ENCODE results near the gene TMPRSS3.

TMPRSS3 gene

GRCh38 chr21:42426876-42427480 is 31.1 kb upstream of the TMPRSS3 start:
- Histone ChIP-seq H3K27me3 (ENCODE audit: low read depth, low read length) (no peaks in the 10 kb centered on the region), H3K4me1 (ENCODE audit: control insufficient read depth in 1 of 2, insufficient read depth in 2 of 2, low read length in 2 of 2) (no peaks in the 10 kb centered on the region)

DNA sequence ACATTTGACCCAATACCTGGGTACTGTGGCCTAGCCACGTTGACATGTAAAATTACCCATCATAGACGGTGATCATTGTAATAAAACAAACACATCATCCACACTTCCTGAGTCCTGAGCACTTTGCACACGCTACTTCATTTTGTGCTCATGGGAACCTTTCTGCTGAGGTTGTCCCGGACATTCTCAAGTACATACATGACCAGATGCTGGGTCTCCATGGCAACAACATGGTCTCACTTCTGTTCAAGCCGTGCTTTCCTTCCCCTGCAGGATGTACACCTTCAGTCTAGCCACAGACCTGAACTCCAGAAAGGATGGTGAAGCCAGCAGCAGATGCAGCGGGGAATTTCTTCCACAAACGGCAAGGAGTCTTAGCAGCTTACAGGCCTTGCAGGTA is 30.6 kb upstream of the TMPRSS3 start:
- H3K27me3 ChIP-seq (ENCODE audit: low read depth, low read length), result no peaks in the 10 kb centered on the region
- H3K9me3 ChIP-seq (ENCODE audit: control insufficient read depth in 1 of 2, low read length in 2 of 2), result peaks cover 0 to 2% of the 10 kb centered on the region in 2 donors
- H3K4me3 ChIP-seq (ENCODE audit: low read depth in 1 of 2, low read length in 2 of 2), result no peak overlapping the region
- no peaks in the 10 kb centered on the region for H3K4me1 ChIP-seq (ENCODE audit: control insufficient read depth in 1 of 2, insufficient read depth in 2 of 2, low read length in 2 of 2)
- H3K27ac ChIP-seq (ENCODE audit: low read length), result no peak overlapping the region
- no peaks in the 10 kb centered on the region for H3K36me3 ChIP-seq (ENCODE audit: control insufficient read depth in 1 of 2, insufficient read depth in 2 of 2, low read length in 2 of 2)

More at GRCh38 chr21:42426876-42427480, 31.1 kb upstream of the TMPRSS3 start:
- no peak overlapping the region for H3K27ac ChIP-seq (ENCODE audit: low read length)
- H3K36me3 ChIP-seq (ENCODE audit: control insufficient read depth in 1 of 2, insufficient read depth in 2 of 2, low read length in 2 of 2), result no peaks in the 10 kb centered on the region
- H3K4me3 ChIP-seq (ENCODE audit: low read depth in 1 of 2, low read length in 2 of 2), result no peak overlapping the region
- H3K9me3 ChIP-seq (ENCODE audit: control insufficient read depth in 1 of 2, low read length in 2 of 2), result peaks cover 0 to 1% of the 10 kb centered on the region in 2 donors

DNA sequence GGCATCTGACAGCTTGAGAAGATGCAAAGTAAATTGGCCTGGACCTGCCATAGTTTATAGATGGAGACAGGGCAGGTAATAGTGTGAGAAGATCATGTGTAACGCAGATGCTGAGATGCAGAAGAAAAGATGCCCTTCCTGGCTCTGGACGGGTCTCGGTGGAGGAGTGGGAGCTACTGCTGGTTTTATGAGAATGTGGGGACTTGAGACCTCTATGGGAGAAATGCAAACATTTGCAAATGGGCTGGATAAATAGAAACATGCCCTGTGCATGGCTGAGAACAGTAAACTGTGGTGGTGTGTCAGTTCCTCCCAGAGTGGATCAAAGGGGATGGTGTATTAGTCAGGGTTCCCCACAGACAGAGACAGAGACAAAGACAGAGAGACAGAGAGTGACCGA is 29.7 kb upstream of the TMPRSS3 start:
- Histone ChIP-seq H3K4me3 (ENCODE audit: low read depth in 1 of 2, low read length in 2 of 2) (no peak overlapping the region), H3K36me3 (ENCODE audit: control insufficient read depth in 1 of 2, insufficient read depth in 2 of 2, low read length in 2 of 2) (no peaks in the 10 kb centered on the region), H3K9me3 (ENCODE audit: control insufficient read depth in 1 of 2, low read length in 2 of 2) (peaks cover 0 to 6% of the 10 kb centered on the region in 2 donors), H3K27ac (ENCODE audit: low read length) (no peak overlapping the region), H3K4me1 (ENCODE audit: control insufficient read depth in 1 of 2, insufficient read depth in 2 of 2, low read length in 2 of 2) (no peaks in the 10 kb centered on the region), H3K27me3 (ENCODE audit: low read depth, low read length) (no peaks in the 10 kb centered on the region)

DNA sequence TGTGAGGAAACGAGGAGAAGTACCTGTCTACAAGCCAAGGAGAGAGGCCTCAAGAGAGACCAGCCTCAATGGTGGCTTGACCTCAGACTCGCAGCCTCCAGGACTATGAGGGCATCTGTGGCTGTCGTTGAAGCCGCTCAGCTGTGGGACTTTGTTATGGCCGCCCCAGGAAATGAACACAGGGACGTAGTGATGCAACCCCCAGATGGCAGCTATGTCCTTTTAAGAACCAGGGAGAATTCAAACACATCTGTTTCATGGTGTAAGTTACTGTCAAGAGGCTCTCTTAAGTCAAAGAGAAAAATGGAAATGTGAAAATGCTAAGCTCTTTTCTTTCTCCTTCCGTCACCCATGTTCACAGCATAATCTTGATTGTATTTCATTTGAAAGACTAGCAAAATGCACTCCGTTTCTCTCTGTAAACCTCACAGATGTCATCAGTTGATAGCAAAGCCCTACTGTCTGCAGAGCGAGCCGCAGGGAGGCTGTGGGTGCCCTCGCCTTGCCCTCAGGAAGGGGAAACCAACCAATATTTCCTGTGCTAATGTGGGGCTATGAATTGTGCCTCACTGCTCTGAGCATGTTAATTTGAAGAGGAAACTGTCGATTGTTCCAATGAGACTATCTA is 29.2 kb upstream of the TMPRSS3 start:
- Histone ChIP-seq H3K27ac (ENCODE audit: low read length) (no peak overlapping the region), H3K4me1 (ENCODE audit: control insufficient read depth in 1 of 2, insufficient read depth in 2 of 2, low read length in 2 of 2) (no peaks in the 10 kb centered on the region), H3K4me3 (ENCODE audit: low read depth in 1 of 2, low read length in 2 of 2) (no peak overlapping the region), H3K27me3 (ENCODE audit: low read depth, low read length) (no peaks in the 10 kb centered on the region), H3K36me3 (ENCODE audit: control insufficient read depth in 1 of 2, insufficient read depth in 2 of 2, low read length in 2 of 2) (no peaks in the 10 kb centered on the region), H3K9me3 (ENCODE audit: control insufficient read depth in 1 of 2, low read length in 2 of 2) (peaks cover 0 to 6% of the 10 kb centered on the region in 2 donors)

DNA sequence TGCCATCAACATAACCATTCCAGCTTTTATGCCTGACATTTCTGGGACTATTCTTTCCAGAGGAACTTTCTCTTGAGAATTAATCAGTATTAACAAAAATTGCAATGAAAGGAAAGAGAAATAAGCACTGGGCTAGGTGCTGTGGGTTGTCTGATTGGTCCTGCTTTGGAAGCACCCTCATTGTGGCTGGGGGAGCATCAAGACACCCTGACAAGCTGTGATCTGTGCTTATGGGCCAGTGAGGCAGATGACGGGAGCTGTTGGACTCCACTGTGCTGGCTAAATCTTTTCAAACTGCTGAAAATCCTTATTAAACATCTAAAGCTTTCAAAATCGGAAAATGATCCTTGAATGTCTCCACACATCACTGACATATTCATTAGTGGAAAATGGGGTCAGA is 27.8 kb upstream of the TMPRSS3 start:
- H3K27me3 ChIP-seq (ENCODE audit: low read depth, low read length), result no peaks in the 10 kb centered on the region
- peaks cover 0 to 6% of the 10 kb centered on the region in 2 donors for H3K9me3 ChIP-seq (ENCODE audit: control insufficient read depth in 1 of 2, low read length in 2 of 2)
- no peak overlapping the region for H3K4me3 ChIP-seq (ENCODE audit: low read depth in 1 of 2, low read length in 2 of 2)
- no peaks in the 10 kb centered on the region for H3K36me3 ChIP-seq (ENCODE audit: control insufficient read depth in 1 of 2, insufficient read depth in 2 of 2, low read length in 2 of 2)
- no peaks in the 10 kb centered on the region for H3K4me1 ChIP-seq (ENCODE audit: control insufficient read depth in 1 of 2, insufficient read depth in 2 of 2, low read length in 2 of 2)
- no peak overlapping the region for H3K27ac ChIP-seq (ENCODE audit: low read length)

- no peak overlapping the region for H3K4me3 ChIP-seq (ENCODE audit: low read depth in 1 of 2, low read length in 2 of 2)
- no peaks in the 10 kb centered on the region for H3K27me3 ChIP-seq (ENCODE audit: low read depth, low read length)
- H3K9me3 ChIP-seq (ENCODE audit: control insufficient read depth in 1 of 2, low read length in 2 of 2), result peaks cover 0 to 6% of the 10 kb centered on the region in 2 donors
- H3K4me1 ChIP-seq (ENCODE audit: control insufficient read depth in 1 of 2, insufficient read depth in 2 of 2, low read length in 2 of 2), result no peaks in the 10 kb centered on the region
- H3K27ac ChIP-seq (ENCODE audit: low read length), result no peak overlapping the region
- no peaks in the 10 kb centered on the region for H3K36me3 ChIP-seq (ENCODE audit: control insufficient read depth in 1 of 2, insufficient read depth in 2 of 2, low read length in 2 of 2)
Observed at GRCh38 chr21:42423197-42423675, 27.4 kb upstream of the TMPRSS3 start.

- H3K27me3 ChIP-seq (ENCODE audit: low read depth, low read length), result no peaks in the 10 kb centered on the region
- no peak overlapping the region for H3K27ac ChIP-seq (ENCODE audit: low read length)
- no peaks in the 10 kb centered on the region for H3K36me3 ChIP-seq (ENCODE audit: control insufficient read depth in 1 of 2, insufficient read depth in 2 of 2, low read length in 2 of 2)
- H3K4me3 ChIP-seq (ENCODE audit: low read depth in 1 of 2, low read length in 2 of 2), result no peak overlapping the region
- no peaks in the 10 kb centered on the region for H3K4me1 ChIP-seq (ENCODE audit: control insufficient read depth in 1 of 2, insufficient read depth in 2 of 2, low read length in 2 of 2)
- H3K9me3 ChIP-seq (ENCODE audit: control insufficient read depth in 1 of 2, low read length in 2 of 2), result peaks cover 0 to 6% of the 10 kb centered on the region in 2 donors
Observed at GRCh38 chr21:42421018-42421793, 25.4 kb upstream of the TMPRSS3 start.

DNA sequence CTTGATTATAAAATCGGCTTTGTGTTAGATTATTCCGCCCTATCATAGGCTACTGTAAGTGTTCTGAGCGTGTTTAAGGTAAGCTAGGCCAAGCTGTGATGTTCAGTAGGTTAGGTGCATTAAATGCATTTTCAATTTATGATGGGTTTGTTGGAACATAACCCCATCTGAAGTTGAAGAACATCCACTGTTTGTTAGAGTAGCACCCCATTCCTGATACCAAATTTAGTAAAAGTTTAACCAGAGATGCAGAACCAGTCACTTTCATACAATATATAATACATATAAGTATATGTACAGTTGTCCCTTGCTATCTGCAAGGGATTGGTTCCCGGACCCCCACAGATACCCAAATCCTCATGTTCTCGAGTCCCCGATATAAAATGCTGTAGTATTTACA is 24.0 kb upstream of the TMPRSS3 start:
- H3K27me3 ChIP-seq (ENCODE audit: low read depth, low read length), result no peaks in the 10 kb centered on the region

DNA sequence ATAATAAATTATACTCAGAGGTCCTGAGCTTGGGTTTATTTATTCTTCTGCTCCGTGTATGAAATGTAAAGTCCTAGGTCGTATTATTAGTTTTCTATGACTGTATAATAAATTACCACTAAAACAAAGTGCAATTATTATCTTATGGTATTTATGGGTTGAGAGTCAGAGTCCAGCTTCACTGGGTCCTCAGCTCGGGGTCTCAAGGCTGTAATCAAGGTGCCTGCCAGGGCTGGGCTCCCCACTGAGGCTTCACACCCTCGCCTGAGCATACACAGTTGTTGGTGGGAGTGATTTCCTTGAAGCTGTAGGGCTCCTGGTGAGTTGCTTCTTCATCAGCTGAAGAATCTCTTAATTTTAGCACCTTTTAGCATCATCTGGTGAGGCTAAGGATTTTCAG is 23.0 kb upstream of the TMPRSS3 start:
- Histone ChIP-seq H3K27ac (ENCODE audit: low read length) (no peak overlapping the region), H3K36me3 (ENCODE audit: control insufficient read depth in 1 of 2, insufficient read depth in 2 of 2, low read length in 2 of 2) (no peaks in the 10 kb centered on the region), H3K4me1 (ENCODE audit: control insufficient read depth in 1 of 2, insufficient read depth in 2 of 2, low read length in 2 of 2) (no peaks in the 10 kb centered on the region), H3K27me3 (ENCODE audit: low read depth, low read length) (no peaks in the 10 kb centered on the region), H3K9me3 (ENCODE audit: control insufficient read depth in 1 of 2, low read length in 2 of 2) (peaks cover 0 to 6% of the 10 kb centered on the region in 2 donors), H3K4me3 (ENCODE audit: low read depth in 1 of 2, low read length in 2 of 2) (no peak overlapping the region)

More for the DNA sequence above, 24.0 kb upstream of the TMPRSS3 start:
- no peak overlapping the region for H3K4me3 ChIP-seq (ENCODE audit: low read depth in 1 of 2, low read length in 2 of 2)
- H3K9me3 ChIP-seq (ENCODE audit: control insufficient read depth in 1 of 2, low read length in 2 of 2), result peaks cover 0 to 6% of the 10 kb centered on the region in 2 donors
- no peak overlapping the region for H3K27ac ChIP-seq (ENCODE audit: low read length)
- H3K4me1 ChIP-seq (ENCODE audit: control insufficient read depth in 1 of 2, insufficient read depth in 2 of 2, low read length in 2 of 2), result no peaks in the 10 kb centered on the region
- no peaks in the 10 kb centered on the region for H3K36me3 ChIP-seq (ENCODE audit: control insufficient read depth in 1 of 2, insufficient read depth in 2 of 2, low read length in 2 of 2)

DNA sequence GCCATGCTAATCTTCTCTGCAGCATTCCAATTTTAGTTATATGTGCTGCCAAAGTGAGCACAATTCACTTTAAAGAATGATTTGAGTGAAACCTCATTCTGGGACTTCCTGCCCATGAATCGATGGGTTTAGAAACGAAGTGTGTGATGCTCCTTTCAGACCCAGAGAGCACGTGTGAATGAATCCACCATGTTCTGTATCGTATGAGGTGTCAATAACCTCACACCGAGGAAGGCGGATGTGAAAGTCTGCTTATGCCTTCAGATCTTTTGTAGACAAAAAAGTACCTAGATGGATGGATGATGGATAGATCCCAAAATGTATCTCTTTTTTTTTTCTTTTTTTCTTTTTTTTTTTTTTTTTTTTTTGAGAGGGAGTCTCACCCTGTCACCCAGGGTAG is 21.7 kb upstream of the TMPRSS3 start:
- Histone ChIP-seq H3K4me1 (ENCODE audit: control insufficient read depth in 1 of 2, insufficient read depth in 2 of 2, low read length in 2 of 2) (no peaks in the 10 kb centered on the region), H3K9me3 (ENCODE audit: control insufficient read depth in 1 of 2, low read length in 2 of 2) (peaks cover 0 to 6% of the 10 kb centered on the region in 2 donors), H3K4me3 (ENCODE audit: low read depth in 1 of 2, low read length in 2 of 2) (no peak overlapping the region), H3K36me3 (ENCODE audit: control insufficient read depth in 1 of 2, insufficient read depth in 2 of 2, low read length in 2 of 2) (no peaks in the 10 kb centered on the region), H3K27me3 (ENCODE audit: low read depth, low read length) (no peaks in the 10 kb centered on the region), H3K27ac (ENCODE audit: low read length) (no peak overlapping the region)

- no peaks in the 10 kb centered on the region for H3K27me3 ChIP-seq (ENCODE audit: low read depth, low read length)
- H3K4me1 ChIP-seq (ENCODE audit: control insufficient read depth in 1 of 2, insufficient read depth in 2 of 2, low read length in 2 of 2), result no peaks in the 10 kb centered on the region
- H3K36me3 ChIP-seq (ENCODE audit: control insufficient read depth in 1 of 2, insufficient read depth in 2 of 2, low read length in 2 of 2), result no peaks in the 10 kb centered on the region
- no peak overlapping the region for H3K4me3 ChIP-seq (ENCODE audit: low read depth in 1 of 2, low read length in 2 of 2)
- no peak overlapping the region for H3K27ac ChIP-seq (ENCODE audit: low read length)
- no peaks in the 10 kb centered on the region for H3K9me3 ChIP-seq (ENCODE audit: control insufficient read depth in 1 of 2, low read length in 2 of 2)
Observed at GRCh38 chr21:42414928-42415769, 19.3 kb upstream of the TMPRSS3 start.

Data from muscle layer of duodenum (tissue), 2 donors.